ENCODE data around the gene RPL12.

The RPL12 gene

DNA sequence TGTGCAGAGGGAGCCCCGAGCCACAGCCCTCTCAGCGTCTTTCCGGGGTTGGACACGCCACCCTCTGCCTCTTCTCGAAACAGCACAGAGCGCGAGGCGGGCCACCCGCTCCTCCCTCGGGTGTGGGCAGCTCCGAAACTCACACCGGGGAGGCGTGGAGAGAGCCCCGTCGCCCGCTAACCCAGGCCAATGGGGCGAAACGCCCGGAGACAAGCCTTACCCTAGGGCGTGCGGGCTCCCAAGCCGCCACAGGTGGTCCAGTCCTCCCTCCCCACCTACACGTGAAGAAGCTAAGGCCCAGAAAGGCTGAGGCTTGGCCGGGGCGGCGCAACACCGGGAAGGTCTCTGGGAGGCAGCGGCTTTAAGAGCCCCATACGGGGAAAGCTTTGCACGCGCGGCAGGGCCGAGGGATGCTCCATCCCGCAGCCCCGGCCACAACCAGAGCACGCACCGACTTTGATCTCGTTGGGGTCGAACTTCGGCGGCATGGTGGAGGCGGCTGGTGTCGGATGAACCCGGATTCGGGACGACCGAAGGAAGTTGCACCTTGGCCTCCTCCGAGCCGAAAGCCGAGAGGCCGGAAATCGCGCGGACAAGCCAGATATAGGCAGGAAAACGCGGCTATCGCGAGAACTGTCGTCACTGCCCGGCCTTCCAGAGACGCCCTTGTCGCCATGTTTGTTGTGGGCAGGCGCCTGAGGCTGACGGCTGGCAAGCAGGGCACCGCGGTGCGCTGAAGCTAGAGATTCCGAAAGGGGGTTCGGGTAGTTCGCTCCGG lies at the start of gene RPL12, which contains the start of gene LRSAM1:
TSS of gene RPL12 (minus strand) at position 577 of the 778 bp plus-strand sequence. CDS start at position 488, 89 bp downstream.
TSS of gene LRSAM1 (plus strand) at position 681 of the 778 bp plus-strand sequence. CDS start 3,018 bp downstream, outside the sequence.
- peak; percentile 97 to 100 for DNase-seq (ENCODE audit: low read depth in 1 of 2, low spot score in 1 of 2)

DNA sequence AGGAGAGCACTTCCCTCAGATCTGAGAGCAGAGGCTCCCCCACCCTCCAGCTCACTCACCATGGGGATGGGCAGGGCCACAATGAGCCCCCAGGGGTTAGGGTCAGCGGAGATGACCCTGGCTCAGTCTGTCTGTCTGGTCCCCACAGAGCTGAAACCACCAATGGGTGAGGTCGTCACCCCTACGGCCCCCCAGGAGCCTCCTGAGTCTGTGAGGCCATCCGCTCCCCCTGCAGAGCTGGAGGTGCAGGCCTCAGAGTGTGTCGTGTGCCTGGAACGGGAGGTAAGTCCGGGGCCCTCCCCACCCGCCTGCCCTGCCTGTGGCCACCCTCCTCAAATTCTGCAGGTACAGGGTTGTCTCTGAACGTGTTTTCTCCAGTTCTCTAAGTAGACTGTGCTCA lies 49.7 kb upstream of the RPL12 start:
- DNase-seq (ENCODE audit: low read depth in 1 of 2, low spot score in 1 of 2), result no peak

DNA sequence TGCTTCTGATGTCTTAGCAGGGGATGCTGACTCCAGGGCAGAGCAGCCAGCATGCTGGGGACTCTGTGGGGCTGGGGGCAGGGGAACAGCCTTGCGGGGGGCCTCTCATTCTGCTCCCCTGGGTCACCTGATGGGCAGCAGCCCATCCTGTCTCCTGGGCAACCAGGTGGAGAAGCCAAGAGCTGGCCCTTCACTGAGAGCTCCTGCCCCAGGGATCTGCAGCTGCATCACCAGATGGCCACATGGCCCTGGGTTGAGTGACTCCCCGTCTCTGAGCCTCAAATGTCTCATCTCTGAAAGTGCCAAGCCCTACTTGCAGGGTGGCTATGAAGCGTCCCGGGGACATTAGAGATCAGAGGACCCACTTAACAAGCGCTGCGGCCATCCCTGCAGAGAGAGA lies 49.2 kb upstream of the RPL12 start:
- DNase-seq (ENCODE audit: low read depth in 1 of 2, low spot score in 1 of 2), result no peak

DNA sequence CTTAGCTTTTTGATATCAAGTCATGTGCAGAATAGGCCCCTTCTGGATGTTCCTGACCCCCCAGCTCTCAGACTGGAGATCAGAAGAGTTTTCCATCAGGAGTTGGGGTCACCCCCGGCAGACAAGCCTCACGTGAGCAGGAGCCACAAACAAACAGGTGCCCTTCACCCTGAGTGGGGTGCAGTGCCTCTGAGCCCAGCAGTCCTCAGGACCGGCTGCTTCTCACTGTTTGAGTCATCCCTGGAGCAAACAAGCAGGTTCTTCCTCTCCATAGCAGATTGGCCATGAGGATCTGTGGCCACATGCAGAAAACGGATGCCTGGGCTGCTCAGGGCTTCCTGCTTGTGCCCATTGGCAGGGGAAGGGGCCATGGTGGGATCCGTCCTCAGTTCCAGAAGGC lies 47.1 kb upstream of the RPL12 start:
- no peak for DNase-seq (ENCODE audit: low read depth in 1 of 2, low spot score in 1 of 2)

DNA sequence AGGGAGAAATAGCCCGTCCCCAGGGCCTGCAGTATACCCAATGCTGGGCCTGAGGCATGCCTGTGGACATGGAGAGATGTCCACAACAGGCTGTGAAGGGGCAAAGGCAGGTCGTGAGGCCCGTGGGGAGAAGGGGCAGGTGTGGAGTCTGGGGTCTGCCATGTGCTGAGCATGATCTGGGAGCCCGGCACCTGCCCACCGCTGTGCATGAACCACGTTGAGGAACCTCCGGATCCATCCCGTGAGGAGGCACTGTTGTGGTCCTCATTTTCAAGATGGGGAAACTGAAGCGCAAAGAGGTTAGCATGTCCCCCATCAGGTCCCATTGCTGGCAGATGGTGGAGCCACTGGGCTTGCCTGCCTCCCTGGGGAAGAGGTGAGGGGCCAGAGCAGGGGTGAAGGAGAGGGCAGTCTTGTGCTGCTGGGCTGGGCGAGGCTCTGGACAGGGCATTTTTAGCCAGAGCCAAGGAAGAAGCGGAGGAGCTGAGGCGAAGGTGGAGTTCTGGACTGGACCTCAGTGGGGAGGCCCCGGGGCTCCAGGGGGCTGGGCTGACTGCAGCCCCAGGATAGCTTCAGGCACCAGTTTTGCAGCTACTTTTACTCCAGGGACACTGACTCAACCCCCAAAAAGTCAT lies 46.6 kb upstream of the RPL12 start:
- no peak for DNase-seq (ENCODE audit: low read depth in 1 of 2, low spot score in 1 of 2)

DNA sequence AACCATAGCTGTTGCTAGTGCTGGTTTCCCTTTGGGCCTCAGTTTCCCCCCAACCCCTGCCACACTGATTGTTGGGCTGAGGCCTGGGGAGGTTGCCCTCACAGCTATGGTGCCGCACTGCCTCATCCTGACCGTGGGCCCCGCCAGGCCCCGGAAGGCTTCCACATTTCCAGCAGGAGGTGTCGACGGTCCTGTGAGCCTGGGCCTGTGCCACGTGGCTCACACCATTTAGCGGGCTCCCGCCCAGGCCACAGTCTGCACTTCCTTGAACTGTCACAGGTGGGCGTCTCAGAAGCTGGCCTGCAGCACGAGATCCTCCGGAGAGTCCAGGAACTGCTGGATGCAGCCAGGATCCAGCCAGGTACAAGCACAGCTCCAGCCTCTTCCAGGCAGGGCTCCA lies 45.8 kb upstream of the RPL12 start:
- no peak for DNase-seq (ENCODE audit: low read depth in 1 of 2, low spot score in 1 of 2)

DNA sequence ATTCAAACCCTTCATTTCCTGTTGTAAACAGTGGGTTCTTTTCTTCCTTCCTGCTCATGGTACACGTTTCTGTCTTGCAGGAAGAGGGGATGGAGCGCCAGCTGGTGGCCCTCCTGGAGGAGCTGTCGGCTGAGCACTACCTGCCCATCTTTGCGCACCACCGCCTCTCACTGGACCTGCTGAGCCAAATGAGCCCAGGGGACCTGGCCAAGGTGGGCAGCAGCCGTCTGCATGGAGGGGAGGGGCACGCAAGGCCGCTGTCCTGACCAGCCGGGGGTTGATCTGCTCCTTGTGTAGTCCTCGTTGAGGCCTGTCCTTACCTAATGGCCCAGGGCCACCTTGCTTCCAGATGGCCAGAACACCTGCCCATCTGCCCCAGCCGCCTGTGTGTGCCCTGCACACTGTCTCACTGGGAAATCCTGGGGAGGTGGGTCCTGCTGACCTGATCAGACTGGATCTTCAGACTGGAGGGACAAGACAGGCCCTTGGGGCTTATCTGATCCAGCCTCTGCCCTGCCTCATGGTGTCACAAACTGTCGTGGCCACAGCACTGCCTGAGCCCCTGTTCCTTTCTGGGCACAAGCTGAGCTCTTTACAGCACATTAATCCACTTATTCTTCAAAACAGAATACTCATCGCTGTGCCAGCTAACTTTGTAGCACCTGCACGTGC lies 44.8 kb upstream of the RPL12 start:
- DNase-seq (ENCODE audit: low read depth in 1 of 2, low spot score in 1 of 2), result no peak

DNA sequence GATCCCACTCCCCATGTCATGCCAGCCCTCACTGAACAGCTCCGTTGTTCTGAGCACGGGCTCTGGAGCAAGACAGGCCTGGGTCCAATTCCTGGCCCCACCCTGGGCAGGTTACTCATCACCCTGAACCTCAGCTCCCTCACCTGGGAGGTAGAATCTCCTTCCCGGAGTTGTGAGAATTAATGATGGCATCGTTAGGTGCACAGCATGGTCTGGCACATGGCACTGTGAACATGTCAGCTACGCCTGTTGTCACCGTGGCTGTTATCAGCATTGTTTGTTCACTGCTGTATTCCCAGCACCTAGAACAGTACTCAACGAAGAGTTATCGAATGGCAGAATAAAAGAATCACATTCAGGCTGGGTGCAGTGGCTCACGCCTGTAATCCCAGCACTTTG lies 43.1 kb upstream of the RPL12 start:
- no peak for DNase-seq (ENCODE audit: low read depth in 1 of 2, low spot score in 1 of 2)

DNA sequence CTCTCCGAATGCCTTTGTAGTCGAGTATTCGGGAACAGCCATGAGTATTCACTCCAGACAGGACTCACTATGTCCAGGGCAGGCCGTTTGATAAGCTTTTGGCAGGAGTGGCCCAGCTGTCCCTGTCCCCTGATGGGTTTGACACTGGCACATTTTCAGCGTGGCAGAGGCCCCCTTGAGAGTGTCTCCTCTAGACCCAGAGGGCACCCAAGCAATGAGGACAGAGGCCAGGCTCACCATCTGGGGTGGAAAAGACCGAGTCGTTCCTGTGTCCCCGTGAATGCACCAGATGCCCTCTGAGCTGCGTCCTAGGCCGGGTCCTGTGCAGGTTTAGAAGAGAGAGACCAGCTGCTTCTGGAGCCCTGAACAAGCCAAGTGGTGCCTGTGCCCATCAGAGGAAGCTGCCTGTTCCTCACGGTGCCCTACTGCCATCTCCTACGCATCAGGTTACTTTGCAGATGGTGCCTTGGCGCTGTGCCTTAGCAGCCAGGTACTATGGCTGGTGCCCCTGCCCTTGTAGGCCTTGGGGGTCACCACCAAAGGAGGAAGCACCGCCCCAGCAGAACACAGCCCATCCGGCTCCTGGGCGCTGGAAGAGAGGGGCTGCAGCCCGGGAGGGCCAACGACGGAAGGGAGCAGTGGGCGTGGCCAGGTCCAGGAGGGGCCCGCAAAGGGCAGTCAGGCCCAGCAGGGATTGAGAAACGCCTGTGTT lies 42.5 kb upstream of the RPL12 start:
- no peak for DNase-seq (ENCODE audit: low read depth in 1 of 2, low spot score in 1 of 2)

DNA sequence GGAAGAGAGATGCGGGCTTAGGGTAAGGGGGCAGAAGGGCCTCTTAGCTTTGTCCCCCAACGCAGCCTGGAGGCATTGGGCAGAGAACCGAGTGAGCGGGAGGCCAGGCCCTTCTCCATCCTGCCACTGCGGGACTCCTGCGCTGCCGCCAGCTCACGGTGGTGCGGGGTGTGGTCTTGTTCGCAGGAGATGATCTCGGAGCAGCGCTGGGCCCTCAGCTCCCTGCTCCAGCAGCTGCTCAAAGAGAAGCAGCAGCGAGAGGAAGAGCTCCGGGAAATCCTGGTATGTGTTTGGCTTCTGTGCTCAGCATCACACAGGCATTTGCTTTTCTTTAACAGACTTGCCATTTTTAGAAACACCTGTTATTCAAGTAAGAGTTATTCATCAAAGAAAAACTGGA lies 41.4 kb upstream of the RPL12 start:
- DNase-seq (ENCODE audit: low read depth in 1 of 2, low spot score in 1 of 2), result no peak

DNA sequence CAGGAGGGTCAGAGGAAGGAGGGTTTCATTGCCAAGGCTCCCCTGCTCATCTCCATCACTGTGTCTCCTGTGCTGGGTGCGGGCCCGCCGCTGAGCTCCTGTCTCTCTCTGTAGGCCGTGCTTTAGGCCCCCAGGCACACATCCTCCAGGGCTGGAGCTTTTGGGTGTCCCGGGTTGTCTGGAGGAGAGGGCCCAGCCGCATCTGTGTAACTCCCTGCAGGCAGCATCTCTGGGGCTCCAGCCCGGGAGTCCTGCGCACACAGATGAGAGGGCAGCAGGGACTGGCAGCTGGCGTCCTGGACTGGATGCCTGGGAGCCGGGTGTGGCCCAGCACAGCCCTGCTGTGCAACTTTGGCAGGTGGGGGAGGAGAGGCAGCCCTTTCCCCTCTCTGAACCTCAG lies 40.3 kb upstream of the RPL12 start:
- no peak for DNase-seq (ENCODE audit: low read depth in 1 of 2, low spot score in 1 of 2)

DNA sequence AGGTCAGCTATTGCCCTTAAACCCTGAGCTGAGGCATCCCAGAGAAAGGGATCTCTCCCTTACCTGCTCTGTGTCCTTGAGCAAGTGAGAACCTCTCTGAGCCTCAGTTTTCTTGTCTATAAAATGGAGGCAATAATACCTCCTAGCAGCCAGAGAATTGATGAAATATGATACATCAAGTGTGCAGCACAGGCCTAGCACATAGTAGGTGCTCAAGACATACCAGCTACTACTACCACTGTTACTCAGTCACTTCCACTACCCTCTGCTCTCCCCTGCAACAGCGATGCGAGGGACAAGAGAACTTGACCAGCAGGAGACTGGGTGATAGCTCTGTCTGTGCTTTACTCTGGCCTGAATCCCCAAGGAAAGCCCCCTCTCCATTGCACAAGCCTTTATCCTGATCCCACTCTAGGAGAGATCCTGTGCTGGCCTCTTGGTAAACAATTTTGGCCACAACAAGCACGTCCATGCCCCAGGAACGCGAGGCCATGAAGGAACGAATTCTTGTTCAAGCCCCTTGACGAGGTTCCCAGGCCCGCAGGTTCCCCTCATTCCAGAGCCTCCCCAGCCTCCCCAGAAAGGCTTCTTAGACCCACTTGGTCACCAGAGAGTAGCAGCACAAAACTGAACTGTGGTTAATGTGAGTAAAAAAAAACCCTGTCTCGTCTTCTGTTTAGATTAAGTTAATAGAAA lies 39.5 kb upstream of the RPL12 start:
- no peak for DNase-seq (ENCODE audit: low read depth in 1 of 2, low spot score in 1 of 2)

DNA sequence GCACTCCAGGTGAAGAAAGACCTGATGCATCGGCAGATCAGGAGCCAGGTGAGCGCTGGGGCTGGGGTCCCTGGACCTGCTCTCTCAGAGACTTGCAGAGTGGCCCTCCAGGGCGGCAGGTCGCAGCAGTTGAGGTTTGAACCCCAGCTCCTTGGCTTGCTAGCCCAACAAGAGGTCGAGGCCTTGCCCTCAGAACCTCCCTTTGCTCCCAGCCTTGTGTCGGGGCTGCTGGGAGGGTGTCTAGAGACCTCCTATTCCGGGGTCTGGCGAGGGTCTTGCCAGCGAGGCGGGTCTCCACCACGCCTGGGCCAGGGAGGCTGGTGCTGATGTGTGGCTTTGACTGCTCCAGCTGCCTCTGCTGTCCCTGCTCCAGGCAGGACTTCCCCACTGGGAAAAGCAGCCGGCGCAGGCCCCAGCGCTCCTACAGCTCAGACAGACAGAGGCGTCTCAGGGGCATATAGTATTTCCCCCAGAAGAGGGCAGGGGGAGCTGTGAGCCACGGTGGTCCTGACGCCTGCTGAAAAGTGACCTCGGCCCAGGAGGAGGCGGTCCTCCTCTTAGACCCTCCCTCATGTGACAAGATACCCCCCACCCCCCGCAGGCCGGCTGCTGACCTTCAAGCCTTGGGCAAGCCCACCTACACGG lies 38.4 kb upstream of the RPL12 start:
- DNase-seq (ENCODE audit: low read depth in 1 of 2, low spot score in 1 of 2), result no peak

DNA sequence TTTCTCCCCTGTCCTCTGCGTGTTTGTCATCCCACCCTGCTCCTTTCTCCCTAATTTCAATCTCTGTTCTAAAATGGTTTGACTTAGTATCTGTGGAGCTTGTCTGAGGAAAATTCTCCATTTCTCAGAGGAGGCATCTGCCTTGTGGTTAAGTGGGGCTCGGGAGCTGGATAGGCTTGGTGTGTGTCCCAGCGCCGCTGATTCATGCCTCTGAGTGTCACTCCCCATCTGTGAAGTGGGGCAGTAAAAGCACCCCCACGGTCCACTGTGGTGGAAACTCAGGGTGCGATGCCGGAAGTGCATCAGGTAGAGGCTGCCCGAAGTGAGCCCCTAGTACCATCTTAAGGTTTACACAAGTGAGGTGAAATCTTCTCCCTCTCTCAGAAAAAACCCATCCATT lies 37.7 kb upstream of the RPL12 start:
- DNase-seq (ENCODE audit: low read depth in 1 of 2, low spot score in 1 of 2), result no peak

DNA sequence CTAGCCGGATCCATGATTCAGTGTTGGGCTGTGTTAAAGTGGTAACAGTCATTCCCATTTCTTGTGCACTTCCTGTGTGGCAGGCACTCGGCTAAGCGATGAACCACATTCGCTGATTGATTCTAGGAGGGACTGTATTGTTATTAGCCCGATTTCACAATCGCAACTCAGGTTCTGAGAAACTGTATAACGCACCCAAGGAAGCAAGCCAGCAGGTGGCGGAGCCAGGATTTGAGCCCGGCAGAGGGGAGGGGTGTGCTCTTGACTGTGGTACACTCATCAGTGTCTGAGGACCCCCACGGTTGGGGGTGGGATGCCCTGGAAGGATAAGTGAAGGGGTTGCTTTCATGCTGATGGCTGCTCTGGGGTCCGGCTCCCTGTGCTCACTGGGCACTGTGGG lies 34.8 kb upstream of the RPL12 start:
- DNase-seq (ENCODE audit: low read depth in 1 of 2, low spot score in 1 of 2), result no peak

DNA sequence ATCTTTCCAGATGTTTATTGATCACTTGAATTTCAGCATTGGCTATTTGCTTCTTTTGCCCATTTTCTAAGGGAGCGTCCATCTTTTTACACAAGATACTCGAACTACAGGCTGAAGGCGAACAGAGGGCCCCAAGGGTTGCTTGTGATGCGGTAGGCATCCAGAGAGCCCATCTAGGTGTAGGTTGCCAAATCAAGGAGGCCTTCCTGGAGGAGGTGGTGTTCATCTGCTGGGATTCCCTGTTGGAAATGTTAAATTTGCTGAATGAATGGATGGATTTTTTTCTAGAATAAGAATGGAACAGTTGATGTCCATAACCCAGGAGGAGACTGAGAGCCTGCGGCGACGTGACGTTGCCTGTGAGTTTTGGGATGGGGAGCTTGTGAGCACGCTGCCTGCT lies 31.5 kb upstream of the RPL12 start:
- DNase-seq (ENCODE audit: low read depth in 1 of 2, low spot score in 1 of 2), result no peak

DNA sequence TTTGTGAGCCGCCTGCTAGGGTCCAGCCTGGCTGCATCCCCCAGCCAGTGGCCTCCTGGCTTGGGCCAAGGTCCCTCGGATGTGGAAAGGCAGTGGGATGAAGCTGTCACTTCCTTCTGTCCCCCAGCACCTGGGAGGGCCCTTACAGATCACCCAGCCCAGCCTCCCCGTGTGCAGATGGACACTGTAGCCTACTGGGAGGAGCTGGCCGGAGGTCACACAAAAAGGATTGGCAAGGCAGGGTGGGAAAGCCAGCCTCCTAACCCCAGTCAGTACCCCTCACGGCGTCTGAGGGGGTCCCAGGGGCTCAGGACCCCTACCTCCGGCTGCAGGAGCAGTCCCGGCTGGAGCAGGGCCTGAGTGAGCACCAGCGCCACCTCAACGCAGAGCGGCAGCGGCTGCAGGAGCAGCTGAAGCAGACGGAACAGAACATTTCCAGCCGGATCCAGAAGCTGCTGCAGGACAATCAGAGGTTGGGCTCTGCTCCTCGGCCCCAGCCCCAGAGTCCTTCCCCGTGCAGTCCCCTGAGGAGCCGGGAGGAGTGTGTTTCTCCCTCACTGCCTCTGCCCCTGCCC lies 28.4 kb upstream of the RPL12 start:
- no peak for DNase-seq (ENCODE audit: low read depth in 1 of 2, low spot score in 1 of 2)

DNA sequence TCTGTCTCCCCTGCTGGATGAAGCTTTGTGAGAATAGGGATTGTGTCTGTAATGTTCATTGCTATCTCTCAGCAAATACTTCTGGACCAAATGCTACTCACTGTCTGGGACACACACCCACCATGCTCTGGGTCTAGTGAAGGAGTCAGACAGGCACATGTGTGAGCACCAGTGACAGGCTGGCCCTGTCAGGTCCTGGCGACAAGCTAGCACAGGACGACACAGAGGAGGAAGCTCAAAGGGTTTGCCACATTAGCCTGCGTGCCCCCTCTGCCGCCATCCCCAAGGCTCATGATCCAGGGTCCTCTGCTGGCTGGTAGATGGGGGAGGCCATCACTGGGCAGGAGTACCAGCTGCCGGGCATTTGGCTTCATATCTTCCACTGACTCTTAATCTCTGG lies 23.4 kb upstream of the RPL12 start:
- no peak for DNase-seq (ENCODE audit: low read depth in 1 of 2, low spot score in 1 of 2)

DNA sequence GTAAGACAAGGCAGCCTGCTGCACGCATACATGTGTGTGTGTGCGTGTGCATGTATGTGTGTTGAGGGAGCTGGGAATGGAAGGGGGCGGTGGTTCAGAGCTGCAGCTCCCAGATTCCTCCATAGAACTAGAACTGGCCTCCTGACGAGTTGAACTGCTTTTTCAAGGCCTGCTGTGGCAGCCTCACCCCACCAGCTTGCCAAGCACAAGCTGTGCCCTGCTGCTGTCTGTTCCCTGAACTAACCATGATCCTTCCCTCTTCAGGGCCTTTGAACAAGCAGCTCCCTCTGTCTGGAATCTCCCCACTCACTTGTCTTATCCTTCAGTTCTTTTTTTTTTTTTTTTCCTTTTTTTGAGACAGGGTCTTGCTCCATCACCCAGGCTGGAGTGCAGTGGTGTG lies 22.7 kb upstream of the RPL12 start:
- DNase-seq (ENCODE audit: low read depth in 1 of 2, low spot score in 1 of 2), result no peak

DNA sequence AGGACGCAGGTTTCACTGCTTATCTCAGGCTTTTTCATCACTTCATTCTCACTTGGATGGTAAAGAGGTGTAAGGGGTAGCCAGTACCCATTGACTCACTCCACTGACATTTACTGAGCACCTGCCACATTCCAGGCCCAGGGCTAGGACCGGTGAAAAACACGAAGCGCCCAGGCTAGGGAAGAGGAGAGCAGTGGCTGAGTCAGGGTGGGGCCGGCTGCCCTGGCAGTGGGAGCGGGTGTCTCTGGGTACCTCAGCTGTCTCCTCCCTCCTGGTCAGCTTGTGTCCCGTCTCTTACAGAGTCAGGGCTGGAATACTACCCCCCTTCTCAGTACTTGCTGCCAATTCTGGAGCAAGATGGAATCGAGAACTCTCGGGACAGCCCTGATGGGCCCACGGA lies 22.3 kb upstream of the RPL12 start:
- DNase-seq (ENCODE audit: low read depth in 1 of 2, low spot score in 1 of 2), result no peak

Measured in activated T-helper 1 cell treated with anti-CD3 and anti-CD28 coated beads, Interleukin-2, amount 50 U/mL, for 16 hours (primary cell).